Adrenal gland (tissue), 12 donors: ENCODE results near the gene IRF8. TPM values are rescaled to one million over a fixed set of nuclear protein-coding genes. Genes with fewer than 3 reads are reported as not detected.
"Not testable (repeated sequence)": the region's sequence is repeated elsewhere in the genome, so short reads cannot be mapped to it uniquely, and the experiment has no call there.

Source experiments
- DNase-seq, 7 donors: peaks; one replicate each; pipeline ENCODE4 v3.0.0-alpha.2; 2019 to 2020
- H3K27ac ChIP-seq, 5 donors: fragments of 200-600 bp; sonication (generic) in 4 of 5; 1 replicate in 3 of 5; 2 replicates in 2 of 5; pipeline versions ENCODE4 v1.5.1 to v1.8.0; 2016 to 2020; ENCODE audit warnings: mild to moderate bottlenecking in 1 of 5
- H3K27me3 ChIP-seq: fragments of 200-600 bp; 2 replicates; pipeline ENCODE4 v1.8.0; 2021
- H3K36me3 ChIP-seq, 2 donors: fragments of 200-600 bp; replicated peaks in 1 of 2; 1 replicate in 1 of 2; 2 replicates in 1 of 2; pipeline versions ENCODE4 v1.5.1 to v1.8.0; 2018 to 2022
- H3K4me1 ChIP-seq, 2 donors: fragments of 200-600 bp; replicated peaks in 1 of 2; 1 replicate in 1 of 2; 2 replicates in 1 of 2; pipeline versions ENCODE4 v1.5.1 to v1.8.0; 2018 to 2021
- H3K4me3 ChIP-seq, 4 donors: fragments of 200-600 bp; sonication (generic) in 3 of 4; one replicate each; pipeline ENCODE4 v1.5.1; 2016 to 2018
- H3K9me3 ChIP-seq, 3 donors: fragments of 200-600 bp; sonication (generic) in 1 of 3; replicated peaks in 1 of 3; 1 replicate in 2 of 3; 2 replicates in 1 of 3; pipeline versions ENCODE4 v1.5.1 to v1.8.0; 2016 to 2021
- CTCF ChIP-seq, 6 experiments: fragments of 450-650 bp in 4 of 6; fragments of 200-600 bp in 2 of 6; sonication (generic) in 1 of 6; IDR thresholded peaks; 1 replicate in 5 of 6; 2 replicates in 1 of 6; pipeline versions ENCODE4 v1.5.1 to v1.8.0; 2016 to 2021; ENCODE audit warnings: antibody characterized with exemption in 6 of 6, mild to moderate bottlenecking in 2 of 6, moderate library complexity in 1 of 6
- POLR2A ChIP-seq, 2 donors: fragments of 450-650 bp; IDR thresholded peaks; one replicate each; pipeline ENCODE4 v1.6.1; 2017; ENCODE audit warnings: antibody characterized with exemption in 2 of 2, mild to moderate bottlenecking in 2 of 2, moderate library complexity in 1 of 2
- WGBS, 4 donors: extraction: QIAGEN DNeasy Blood & Tissue Kit in 2 of 4; methylation state at CpG; one replicate each; pipeline versions ENCODE4 v1.1.5 to v1.1.7; 2013 to 2017; 5-methylcytosine and 5-hydroxymethylcytosine counted together
- intact Hi-C, 2 donors: fragments of 100-400 bp; cut with DNase I; formaldehyde crosslinking; loops; one replicate each; pipeline versions ENCODE4 v1.14.1 to v1.15.0; 2022 to 2023
- polyA plus RNA-seq, 3 donors: library from polyadenylated mRNA; stranded (reverse); fragments of 200-250 nt in 2 of 3; fragments of 350-450 nt in 1 of 3; fragmentation: Illumina TruSeq in 1 of 3; extraction: RNeasy Lipid Tissue Mini Kit (QIAGEN cat#74804) in 1 of 3; gene quantifications; one replicate each; pipeline ENCODE4 v1.2.3, GENCODE V29; 2013 to 2014
- total RNA-seq, 9 donors: library from RNA; depleted of rRNA in 4 of 9; stranded (reverse); fragments of >200 nt in 4 of 9; fragments of 120-200 nt in 1 of 9; fragmentation: NEBNext Ultra II Directional in 1 of 9; extraction: Animal tissue kit (Norgen Biotek cat#: 25700) in 1 of 9; gene quantifications; one replicate each; pipeline versions ENCODE4 v1.1.0 to v1.2.4, GENCODE V29; 2013 to 2023
- donor health status: healthy with polysubstance abuse.
- donor health status: Bipolar disorder and iron deficiency.
- donor health status: DM: yes; HTN: yes; CAD: no.
- donor health status: DM: no; HTN: no; CAD: no.
- donor health status: DM: no; HTN: no; CAD: no.
- donor health status: DM: yes; HTN: yes; CAD: no.

The IRF8 gene
- total and polyA plus RNA-seq, 12 donors: 3.4 to 40.1 (median 16.3) TPM

- TF ChIP-seq CTCF (IDR thresholded peaks at IDR 0.05) (no peak), POLR2A (IDR thresholded peaks at IDR 0.05) (no peak)
- Histone ChIP-seq H3K9me3 (no peaks in the 10 kb centered on the region), H3K27me3 (no peaks in the 10 kb centered on the region), H3K4me1 (no peaks in the 10 kb centered on the region), H3K4me3 (no peak overlapping the region), H3K27ac (no peak overlapping the region), H3K36me3 (no peaks in the 10 kb centered on the region)
- peak in 2 of 7 donors; percentile 11 to 43 for DNase-seq
- intact Hi-C loops: no loop called here
- WGBS, 4 donors: 65 to 79% (median 73%) methylated on average over 5 of the region's 5 CpGs
Measured at GRCh38 chr16:85856585-85856984, 42.4 kb upstream of the IRF8 start.

DNA sequence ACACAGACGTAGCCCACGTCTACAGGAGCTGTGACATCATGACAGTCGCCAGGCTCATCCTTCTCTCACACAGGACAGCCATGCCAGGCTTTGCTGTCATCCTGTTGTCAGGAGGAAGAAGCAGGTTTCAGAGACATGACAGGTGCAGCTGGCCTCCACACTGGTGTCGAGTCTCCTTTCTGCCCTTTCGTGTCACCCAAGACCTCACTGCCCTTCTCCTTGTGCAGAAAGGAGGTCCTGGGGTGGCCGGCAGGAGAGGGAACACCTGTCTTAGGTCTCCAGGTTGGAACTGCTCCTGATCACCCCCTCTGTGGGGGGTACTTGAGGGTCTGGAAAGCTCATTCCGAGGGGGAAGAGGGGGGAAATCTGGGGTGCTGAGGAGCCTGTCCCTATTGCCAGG, 41.6 kb upstream of the IRF8 start:
- peak in 2 of 7 donors; percentile 5 to 24 for DNase-seq
- Histone ChIP-seq H3K4me3 (no peak overlapping the region), H3K4me1 (no peaks in the 10 kb centered on the region), H3K9me3 (no peaks in the 10 kb centered on the region), H3K27ac (no peak overlapping the region), H3K27me3 (no peaks in the 10 kb centered on the region), H3K36me3 (no peaks in the 10 kb centered on the region)
- intact Hi-C loops: no loop called here
- WGBS, 4 donors: 57 to 76% (median 60%) methylated on average over 4 to 7 of the region's 7 CpGs
- TF ChIP-seq CTCF (IDR thresholded peaks at IDR 0.05) (no peak), POLR2A (IDR thresholded peaks at IDR 0.05) (no peak)

DNA sequence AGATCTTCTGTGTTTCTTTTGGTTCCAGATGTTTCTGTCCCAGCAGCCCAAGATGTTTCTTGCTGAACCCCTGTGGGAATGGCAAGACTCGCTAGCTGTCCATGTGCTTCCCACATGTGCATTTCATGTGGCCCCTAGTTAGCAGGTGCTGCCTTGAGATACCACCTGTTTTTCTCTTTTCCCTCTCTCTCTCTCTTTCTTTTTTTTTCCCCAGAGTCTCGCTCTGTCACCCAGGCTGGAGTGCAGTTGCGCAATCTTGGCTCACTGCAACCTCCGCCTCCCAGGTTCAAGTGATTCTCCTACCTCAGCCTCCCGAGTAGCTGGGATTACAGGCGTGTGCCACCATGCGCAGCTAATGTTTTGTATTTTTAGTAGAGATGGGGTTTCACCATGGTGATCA, 40.4 kb upstream of the IRF8 start:
- H3K4me1 ChIP-seq: not testable (repeated sequence)
- 69 to 92% (median 80%) methylated on average over 7 of the region's 7 CpGs for WGBS, 4 donors

DNA sequence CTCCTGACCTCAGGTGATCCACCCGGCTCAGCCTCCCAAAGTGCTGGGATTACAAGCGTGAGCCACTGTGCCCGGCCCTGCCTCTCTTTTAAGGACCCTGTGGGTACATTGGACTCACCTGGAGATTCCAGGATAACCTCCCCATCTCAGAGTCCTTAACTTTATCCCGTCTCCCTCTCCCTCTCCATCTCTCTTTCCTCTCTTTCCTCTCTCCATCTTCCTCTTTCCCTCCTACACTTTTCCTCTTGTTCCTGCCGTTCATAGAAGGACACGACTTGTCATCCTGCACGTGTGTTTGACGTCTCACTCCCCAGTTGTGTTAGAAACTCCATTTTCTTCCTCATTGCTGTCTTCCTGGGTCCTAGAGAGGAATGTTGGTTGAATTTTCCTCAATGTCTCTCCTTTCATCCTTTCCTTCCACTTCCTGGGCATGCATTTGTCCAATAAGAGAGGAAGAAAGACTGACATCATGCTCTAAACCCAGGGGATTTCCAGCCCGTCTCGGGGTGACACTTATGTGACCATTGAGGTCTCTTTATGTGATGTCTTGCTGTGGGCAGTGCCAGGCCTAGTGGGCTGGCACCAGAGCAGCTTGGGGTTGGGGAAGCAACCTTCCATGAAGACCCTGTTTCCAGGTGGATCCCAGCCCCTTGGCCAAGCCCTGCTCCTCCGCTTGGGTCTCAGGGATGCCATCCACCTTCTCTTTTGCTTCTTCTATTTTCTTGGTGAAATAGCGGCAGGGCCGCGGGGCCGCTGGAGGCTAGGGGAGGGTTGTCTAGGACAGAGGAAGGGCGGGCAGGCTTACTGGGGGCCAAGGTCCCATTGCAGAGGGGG, 39.8 kb upstream of the IRF8 start:
- no peaks in the 10 kb centered on the region for H3K9me3 ChIP-seq
- intact Hi-C loops: no loop called here
- no peaks in the 10 kb centered on the region for H3K27me3 ChIP-seq
- no peaks in the 10 kb centered on the region for H3K36me3 ChIP-seq
- peak in 1 of 7 donors; percentile 10 for DNase-seq
- no peaks in the 10 kb centered on the region for H3K4me1 ChIP-seq
- 73 to 79% (median 76%) methylated on average over 11 to 16 of the region's 16 CpGs for WGBS, 4 donors
- TF ChIP-seq CTCF (IDR thresholded peaks at IDR 0.05) (no peak), POLR2A (IDR thresholded peaks at IDR 0.05) (no peak)
- H3K27ac ChIP-seq: no peak overlapping the region
- no peak overlapping the region for H3K4me3 ChIP-seq

More for the DNA sequence above, 40.4 kb upstream of the IRF8 start:
- H3K27ac ChIP-seq, DNase-seq, H3K4me3 ChIP-seq, H3K9me3 ChIP-seq, H3K36me3 ChIP-seq, H3K27me3 ChIP-seq, intact Hi-C loops: not testable (repeated sequence)

DNA sequence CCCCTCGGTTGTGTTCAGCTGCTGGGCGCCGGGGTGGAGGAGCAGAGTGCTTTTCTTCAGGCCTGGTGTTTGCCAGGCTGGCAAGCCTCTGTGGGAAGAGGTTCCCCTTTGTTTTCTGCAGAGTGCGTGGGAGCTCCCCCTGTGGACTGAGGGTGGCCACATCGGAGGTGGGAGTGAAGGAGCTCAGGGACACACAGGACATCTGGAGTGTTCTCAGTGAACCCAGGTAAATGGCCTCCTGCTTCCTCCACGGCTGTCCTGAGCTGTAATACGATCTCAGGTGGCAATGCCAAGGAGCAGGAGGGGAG, 39.2 kb upstream of the IRF8 start:
- Histone ChIP-seq H3K4me3 (no peak overlapping the region), H3K9me3 (no peaks in the 10 kb centered on the region), H3K36me3 (no peaks in the 10 kb centered on the region), H3K27ac (no peak overlapping the region), H3K27me3 (no peaks in the 10 kb centered on the region), H3K4me1 (no peaks in the 10 kb centered on the region)
- WGBS, 4 donors: 0 to 77% (median 56%) methylated on average over 2 to 7 of the region's 7 CpGs
- no peak for TF ChIP-seq POLR2A (IDR thresholded peaks at IDR 0.05)
- no peak for TF ChIP-seq CTCF (IDR thresholded peaks at IDR 0.05)
- intact Hi-C loops: no loop called here
- peak in 1 of 7 donors; percentile 29 for DNase-seq
